Measurements from ENCODE around the gene NEMP2.

Gene NEMP2, protein sequence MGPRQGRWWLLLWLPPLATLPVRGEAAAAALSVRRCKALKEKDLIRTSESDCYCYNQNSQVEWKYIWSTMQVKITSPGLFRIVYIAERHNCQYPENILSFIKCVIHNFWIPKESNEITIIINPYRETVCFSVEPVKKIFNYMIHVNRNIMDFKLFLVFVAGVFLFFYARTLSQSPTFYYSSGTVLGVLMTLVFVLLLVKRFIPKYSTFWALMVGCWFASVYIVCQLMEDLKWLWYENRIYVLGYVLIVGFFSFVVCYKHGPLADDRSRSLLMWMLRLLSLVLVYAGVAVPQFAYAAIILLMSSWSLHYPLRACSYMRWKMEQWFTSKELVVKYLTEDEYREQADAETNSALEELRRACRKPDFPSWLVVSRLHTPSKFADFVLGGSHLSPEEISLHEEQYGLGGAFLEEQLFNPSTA

DNA sequence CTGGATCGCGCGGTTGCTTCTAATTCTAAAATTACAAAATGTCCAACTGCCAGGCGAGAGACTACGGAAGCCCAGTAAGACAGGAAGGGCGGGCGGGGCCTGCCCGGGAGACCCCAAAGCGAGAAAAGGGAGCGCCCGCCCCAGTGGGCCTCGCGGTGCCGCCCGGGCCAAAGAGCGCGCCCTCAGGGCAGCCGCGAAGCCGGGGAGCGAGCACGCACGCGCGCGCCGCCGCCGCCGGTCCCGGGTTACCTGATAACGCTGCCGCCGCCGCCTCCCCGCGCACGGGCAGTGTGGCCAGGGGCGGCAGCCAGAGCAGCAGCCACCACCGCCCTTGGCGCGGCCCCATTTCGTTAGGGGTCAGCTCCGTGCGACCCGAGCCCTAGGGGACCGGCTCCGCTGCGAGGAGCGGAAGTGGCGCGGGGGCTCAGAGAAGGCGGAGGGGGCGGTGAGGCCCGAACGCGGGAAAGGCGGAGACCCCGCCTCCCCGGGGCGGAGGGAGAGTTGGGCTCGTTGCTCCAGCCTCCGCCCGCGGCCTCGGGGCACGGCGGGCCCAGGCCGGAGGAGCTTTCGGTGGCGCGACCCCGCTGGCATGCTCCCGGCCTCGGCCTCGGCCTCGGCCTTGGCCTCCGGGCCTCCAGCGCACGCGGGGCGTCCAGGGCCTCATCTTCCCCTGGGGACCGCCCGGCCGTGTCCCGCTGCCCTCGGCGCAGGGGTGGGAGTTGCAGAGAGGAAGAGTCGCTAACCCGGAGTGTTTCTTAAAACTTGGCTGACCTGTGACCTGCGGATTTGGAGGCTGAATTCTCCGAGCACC lies at the start of gene NEMP2:
Gene NEMP2, minus strand, starts transcription at position 413 of the 811 bp plus-strand sequence. Its CDS starts 67 bp downstream, at position 346.
- DNase-seq: peak; percentile 73

DNA sequence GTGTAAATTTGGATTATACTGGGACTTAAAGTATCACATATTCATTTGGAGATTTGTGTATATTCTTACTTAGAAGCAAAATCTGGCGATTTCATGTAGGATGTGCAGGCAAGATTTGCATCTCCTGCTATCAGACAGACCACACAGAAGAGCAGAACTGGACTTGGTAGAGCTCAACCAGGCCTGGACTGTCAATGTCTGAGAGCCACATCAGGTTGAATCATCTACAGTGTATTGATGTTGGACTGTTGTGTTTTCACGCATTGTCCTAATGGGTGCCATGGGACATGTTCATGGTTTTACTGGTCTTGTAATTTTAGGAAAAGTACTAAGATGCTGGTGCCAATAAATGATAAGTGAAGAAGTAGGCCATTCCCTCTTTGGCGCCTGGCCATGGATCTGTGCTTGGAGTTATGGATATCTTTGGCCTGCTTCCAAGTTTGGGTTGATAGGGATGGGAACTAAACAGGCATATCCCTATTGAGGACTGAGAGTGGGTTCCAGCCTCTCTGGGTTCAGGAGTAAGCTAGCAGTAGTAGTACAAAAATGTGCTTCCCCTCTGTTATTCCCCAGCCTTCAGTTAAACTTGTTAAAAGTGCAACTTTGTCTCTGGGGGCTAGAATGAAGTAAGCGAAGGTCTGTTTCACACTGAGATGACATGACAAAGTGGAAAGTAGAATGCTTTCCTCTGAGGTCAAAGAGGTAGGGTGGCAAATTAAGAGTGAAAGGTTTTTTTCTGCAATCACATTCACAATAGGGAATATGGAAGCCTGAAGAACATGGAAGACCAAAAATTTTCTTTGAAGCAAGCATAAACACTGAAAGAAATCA lies 49.2 kb upstream of the NEMP2 start:
- no peak for DNase-seq

DNA sequence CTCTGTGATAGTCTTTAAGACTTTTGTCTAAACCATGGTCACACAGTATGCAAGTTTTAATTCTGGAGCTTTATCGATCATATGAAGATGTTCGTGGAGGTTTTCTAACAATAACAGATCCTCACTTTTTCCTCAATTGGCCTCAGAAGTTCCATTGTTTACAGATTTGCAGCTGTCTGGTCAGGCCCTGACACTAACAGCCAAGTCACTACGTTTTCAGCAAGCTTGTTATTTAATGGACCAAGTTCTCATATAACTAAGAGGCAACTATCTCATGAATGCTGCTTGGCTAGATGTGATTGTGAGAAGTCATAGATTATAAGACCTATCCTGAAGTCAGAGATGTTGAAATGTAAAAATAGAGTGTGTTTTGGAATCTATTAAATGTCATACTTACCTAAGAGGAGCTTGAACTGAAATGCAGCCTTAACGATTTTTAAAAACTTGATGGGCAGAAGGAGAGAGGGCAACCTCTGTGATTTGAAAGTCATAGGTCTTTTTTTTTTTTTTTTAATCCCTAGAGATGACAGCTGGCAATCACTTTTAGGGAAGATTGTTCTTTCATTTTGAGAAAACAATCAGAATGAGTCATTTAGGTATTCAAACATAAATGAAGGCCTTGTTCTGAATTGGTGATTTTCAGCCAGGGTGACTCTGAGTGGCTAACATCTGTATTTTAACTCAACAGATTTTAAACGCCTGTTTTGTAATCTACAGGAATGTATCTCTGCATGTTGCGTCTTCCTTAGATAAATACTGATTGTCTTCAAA lies 48.4 kb upstream of the NEMP2 start:
- no peak for DNase-seq

DNA sequence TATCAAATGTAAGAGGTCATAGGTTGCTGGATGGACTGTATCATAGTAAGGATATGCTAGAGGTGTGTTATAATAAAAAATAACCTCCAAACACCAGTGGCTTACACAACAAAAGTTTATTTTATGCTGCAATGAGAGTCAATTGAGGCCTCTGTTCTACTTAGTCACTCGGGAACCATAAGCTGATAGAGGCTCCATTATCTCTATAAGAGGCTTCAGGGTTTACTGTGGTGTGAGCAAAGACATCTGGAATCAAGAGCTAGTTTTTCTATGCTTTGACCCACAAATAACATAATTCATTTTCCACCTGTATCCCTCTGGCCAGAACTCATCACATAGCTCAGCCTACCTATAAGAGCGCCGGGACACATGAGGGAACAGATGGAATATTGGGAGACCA lies 47.5 kb upstream of the NEMP2 start:
- DNase-seq: no peak

DNA sequence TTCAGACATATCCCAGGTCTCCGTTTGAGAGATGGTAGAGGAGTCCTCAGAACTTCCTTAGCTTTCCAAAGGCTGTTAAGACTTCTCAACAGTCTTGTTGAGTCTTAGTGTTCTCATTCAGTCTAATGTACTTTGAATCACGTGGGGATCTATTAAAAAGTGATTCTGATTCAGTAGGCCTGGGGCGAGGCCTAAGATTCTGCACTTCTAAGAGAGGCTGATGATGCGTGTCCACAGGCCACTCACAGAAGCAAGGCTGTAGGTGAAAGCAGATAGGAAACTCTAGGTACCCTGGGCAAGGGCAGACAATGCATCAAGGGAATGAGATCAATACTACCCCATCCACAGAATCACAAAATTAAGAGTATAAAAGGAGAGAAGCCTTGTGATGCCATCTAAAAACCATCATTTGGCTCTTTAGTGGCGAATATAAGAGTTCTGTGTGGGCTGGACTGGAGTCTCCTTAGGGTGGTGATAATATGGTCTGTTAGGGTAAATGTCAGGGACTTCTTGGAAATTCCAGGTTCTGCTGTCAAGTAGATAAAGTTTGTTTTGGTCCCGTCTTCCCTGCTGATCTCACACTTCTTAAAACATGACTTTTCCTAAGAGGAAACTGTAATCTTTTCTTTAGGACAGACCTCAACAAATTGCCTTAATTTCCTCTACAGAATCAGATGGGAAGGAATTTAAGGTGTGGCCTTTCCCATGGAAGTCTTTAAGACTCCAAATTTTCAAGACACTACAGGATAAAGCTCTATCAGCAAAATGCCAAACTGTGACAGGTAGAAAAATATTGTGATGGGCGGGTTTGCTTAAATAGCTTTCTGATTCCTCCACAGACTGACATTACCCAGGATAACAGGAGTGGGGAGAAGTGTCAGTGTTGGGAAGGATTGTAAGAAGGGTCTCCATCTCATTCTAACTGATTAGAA lies 45.7 kb upstream of the NEMP2 start:
- no peak for DNase-seq

DNA sequence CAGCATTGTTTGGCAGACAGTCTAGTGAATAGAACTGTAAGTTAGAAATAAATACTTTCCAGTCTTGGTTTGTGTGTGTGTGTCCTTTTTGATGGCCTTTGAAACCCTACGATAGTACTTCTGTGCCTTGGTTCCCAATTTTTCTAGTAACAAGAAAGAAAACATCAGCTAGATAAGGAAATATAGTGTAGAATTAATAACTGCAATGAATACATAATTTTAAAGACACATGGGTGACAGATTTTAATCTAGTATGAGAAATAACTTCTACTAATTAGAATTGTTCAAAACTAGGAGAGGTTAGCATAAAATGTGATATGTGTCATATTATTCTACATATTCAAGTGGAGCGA lies 44.5 kb upstream of the NEMP2 start:
- DNase-seq: no peak

DNA sequence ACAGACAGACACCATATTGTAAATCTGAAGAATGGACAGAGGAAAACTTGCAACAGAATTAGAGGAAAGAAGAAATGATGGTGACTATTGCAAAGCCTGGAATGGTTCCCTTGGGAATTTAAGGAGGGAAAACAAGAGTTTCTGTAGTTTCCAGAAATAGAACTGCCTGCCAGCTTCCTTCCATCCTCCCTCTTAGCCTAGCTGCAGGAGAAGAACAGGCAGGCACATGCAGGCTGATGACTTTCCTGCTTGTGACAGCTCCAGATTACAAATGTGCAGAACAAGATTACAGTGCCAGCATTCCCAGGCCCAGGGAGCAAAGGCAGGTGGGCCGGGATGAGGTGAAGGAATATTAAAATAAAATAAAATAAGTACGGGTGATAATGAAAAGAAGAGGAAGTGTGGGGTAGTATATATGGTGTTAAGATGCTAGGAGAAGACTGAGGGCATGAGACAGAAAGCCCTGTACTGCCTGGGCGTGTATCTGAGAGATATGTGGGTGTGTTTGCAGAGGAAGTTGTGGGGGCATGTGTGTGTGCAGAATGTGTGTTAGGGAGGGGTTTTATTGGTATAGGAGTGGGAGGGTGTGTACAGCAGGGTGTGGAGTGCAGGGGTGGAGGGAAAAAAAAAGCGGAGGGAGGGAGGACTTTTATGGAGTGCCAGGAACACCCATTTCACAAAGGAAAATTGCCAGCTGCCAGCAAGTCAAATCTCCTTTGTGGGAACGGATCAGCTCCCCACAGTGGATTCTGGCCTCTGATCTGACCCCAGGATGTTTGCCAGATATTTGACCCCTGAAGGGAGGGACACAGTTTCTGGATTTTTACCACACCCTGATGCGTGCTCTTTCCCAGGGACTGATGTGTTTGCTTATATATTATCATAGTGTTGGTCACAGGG lies 43.9 kb upstream of the NEMP2 start:
- DNase-seq: no peak

DNA sequence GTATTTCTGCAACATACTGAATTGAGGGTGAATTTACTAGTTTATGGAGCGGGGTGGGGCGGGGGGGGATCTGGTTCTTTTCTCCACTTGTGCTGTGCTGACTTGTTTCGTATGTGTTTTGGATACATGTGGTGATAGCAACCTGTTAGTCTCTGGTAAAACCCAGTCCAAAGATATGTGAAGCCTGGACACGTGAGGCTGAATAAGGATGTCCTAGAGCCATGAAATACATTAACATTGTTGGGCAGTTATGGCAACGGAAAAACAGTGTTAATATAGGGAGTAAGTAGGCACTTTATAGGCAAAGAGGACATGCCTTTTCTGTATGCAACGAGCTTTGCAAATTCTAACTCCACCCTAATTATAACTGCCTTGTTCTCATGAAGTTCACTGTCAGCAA lies 42.1 kb upstream of the NEMP2 start:
- no peak for DNase-seq

DNA sequence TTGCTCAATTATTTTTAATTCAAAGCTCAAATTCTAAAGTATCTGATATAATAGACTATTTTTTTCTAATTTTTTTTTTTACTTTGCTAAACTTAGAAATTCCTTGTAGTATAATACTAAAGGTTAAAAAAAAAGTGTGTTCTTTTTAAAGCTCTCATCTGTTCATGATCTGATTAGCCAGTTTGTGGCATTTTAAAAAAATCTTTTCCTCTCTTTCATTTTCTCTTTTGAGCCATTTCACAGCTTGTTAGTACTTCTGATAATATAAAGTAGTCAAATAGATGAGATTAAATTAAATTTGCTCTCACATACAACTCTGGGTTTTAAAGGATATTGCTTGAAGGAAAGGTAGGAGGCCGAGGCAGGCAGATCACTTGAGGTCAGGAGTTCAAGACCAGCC lies 40.7 kb upstream of the NEMP2 start:
- no peak for DNase-seq

DNA sequence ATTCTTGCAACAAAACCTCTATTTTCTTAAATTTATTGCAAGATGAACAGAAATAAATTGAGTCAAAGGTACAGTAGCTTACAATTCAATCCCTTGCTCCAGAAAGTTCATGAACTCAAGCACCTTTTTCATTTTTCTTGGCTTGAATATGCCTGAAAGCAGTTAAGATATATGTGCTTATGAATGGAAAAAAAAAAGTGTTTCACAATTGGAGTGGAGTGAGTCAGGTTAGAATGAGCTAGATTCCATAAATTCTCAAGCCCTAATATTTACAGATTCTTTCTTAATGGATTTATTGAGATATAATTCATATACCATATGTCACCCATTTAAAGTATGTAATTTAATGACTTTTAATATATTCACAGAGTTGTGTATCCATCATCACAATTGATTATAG lies 39.6 kb upstream of the NEMP2 start:
- no peak for DNase-seq

DNA sequence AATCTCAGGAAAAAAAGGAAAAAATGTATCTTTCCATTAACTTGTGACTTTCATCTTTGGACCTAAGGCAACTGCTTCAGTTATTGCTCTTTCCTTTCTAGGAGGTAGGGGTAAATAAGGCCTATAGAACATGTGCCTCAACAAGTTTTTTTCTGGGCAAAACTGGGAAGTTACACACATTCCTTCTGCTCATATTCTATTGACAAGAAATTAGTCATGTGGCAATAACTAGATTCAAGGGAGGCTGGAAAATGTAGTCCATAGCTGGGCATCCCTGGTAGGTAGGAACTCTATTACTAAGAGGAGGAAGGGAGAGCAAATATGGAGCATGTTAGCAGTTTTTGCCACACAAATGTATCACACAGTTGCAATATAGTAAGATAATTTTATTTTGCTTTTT lies 37.7 kb upstream of the NEMP2 start:
- no peak for DNase-seq

DNA sequence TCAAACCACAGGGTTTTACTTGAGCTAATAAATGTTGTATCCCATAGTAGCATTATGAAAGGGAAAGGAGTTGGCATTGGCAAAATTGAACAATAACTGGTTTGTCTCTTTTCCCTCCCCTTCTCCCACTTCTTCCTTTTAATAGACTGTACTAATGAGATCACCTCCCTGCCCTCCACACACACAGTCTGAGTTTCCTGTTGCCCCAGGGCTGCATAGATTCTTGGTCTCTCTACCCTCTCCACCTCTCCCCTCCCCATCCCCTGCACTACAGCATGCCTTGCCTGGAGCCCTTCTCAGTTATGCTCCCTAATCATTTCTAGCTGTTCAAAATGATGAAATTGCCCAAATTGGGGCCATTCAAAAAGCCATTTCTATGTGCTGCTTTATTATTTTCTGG lies 37.2 kb upstream of the NEMP2 start:
- DNase-seq: no peak

DNA sequence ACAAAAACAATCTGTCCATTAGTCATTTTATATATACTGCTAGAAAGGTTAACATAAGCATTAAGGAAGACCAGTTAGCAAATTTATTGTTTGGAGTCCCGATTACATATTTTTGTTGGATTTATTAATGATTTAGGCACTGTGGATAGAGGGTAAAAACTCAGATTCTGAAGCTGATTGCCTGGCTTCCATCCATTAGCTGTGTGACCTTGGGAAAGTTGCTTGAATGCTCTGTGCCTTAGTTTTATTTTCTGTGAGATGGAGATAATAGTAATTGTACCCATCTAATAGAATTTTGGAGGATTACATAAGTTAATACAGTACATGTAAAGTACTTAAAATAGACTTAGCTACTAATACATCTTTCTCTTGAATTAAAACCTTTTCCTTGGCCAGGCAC lies 36.3 kb upstream of the NEMP2 start:
- no peak for DNase-seq

DNA sequence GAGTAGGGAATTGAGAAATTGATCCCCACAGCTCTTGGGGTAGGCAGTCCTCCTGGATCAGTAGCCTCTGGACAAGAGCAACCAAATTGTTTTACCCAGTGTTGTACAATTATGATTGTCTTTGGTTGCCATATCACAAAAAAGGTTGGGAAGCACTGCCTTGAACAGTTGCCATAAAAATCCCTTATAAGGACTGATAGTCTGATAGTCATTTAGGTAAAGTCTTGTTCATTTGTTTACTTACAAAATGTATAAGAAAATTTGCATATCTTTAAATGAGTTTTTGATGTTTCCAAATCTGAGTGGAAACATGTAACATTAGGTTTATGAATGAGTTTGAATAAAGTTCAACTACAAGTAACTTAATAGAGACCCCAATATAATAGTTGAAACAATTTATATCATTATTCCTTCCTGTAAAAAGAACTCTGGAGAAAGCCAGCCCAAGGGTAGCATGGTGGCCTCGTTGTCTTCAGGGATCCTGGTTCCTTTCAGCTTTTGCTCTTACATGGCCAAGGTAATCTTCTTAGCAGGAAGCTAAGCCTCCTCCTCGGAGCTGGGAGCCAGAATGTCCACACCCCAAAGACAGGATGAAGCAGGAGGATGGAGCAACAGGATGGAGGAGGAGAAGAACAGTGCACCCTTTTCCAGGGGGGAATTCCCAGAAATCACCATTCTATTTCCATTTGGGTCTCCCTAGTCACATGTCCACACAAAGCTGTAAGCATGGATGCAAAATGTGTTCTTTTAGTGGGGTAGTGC lies 35.7 kb upstream of the NEMP2 start:
- no peak for DNase-seq

DNA sequence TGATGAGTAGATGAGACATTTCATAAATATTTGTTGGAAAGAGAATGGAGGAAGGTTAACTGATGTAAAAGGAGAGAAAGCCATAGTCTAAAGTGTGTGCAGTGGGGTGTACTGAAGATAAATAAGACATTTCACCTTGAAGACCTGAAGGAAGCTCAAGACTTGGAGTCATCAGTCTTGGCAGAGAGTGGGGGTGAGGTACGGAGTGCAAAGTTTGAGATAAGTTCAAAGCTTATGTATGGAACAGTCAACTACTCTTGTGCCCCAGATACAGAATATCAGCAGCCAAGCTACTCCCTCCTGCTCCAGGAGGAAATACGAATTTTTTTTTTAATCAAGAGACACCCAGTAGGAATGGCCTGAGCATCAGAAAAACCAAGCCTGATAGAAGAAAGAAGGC lies 30.3 kb upstream of the NEMP2 start:
- no peak for DNase-seq

DNA sequence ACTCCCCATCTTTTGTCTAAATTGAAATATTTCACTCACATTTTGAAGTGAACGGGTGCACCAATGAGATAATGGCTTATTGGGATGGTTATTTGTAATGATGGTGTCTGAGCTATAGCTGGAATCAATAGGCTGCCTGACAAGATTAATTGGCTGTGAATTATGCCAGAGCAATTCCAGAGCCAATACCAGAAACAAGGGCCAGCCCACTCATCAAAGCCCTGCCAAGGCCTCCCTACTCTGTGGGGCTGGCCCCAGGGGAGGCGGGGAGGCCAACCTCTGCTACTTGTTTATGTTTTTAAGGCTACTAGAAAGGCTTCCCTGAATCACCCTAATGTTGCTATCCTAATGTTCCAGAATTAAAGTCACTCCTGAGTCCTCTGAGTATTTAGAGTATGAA lies 29.1 kb upstream of the NEMP2 start:
- no peak for DNase-seq

DNA sequence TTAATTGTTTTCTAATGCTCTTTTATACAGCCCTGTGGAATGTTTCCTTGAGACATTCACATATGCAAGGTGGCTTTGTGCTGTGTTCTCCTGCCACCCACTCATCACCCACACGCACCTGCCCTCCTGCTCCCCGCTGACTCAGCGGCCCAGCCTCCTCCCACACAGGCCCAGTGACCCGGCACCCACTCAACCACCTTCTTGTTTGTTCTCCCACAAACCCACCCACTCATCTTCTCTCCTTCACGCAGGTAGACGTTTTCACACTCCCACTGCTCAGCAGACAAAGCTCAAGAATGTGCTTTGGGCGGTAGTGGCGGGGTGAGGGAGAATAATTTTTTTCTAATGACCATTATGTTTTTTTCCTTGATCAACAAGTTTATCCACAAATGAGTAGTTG lies 28.6 kb upstream of the NEMP2 start:
- no peak for DNase-seq

DNA sequence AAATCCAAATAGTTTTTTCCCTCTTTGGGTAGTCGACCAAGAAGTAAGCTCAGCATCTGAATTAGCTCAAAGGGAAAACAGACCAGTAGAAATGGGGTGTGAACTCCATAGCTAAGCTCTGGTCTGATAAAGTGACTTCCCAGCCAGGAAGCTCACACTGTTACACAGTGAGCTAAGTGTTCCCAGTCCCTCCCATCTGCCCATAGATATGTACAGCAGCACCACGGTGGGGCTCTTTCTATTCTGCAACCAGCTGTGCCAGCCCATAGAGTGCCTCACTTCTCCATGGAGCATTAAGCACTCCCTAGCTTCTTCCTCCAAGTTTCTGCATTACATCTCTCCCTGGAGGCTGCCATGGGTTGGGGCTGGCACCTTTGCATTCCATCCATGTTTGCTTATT lies 27.6 kb upstream of the NEMP2 start:
- no peak for DNase-seq

DNA sequence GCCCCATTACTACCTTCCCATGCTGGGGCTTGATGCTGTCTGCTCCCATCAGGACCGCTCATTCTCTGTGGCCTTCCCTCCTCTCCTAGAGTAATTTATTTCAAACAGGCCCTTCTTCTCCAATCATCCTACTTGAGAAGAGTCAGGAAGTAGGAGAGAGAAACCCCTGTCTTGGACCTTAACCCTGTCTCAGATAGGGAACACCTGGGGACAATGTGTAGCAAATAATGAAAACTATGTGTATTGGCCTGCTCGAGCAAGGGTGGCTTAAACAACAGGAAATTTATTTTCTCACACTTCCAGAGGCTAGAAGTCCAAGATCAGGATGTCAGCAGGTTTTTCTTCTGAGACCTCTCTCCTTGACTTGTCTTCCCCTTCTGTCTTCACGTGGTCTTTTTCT lies 26.6 kb upstream of the NEMP2 start:
- no peak for DNase-seq
